Ureter (tissue), 1 donor: ENCODE measurements around the gene KLHL29. TPM values are rescaled to one million over a fixed set of nuclear protein-coding genes. Genes with fewer than 3 reads are reported as not detected.

Experiments
- DNase-seq: peaks from one replicate; pipeline ENCODE4 v3.0.0-alpha.2; 2020; ENCODE audit warnings: low spot score
- total RNA-seq: library from RNA; stranded (reverse); gene quantifications from one replicate; pipeline ENCODE4 v1.2.4, GENCODE V29; 2023
- donor health status: DM: yes; HTN: yes; CAD: no.

The KLHL29 gene
- total RNA-seq, 1 donor from 2014 or later, result 16.8 TPM

DNA sequence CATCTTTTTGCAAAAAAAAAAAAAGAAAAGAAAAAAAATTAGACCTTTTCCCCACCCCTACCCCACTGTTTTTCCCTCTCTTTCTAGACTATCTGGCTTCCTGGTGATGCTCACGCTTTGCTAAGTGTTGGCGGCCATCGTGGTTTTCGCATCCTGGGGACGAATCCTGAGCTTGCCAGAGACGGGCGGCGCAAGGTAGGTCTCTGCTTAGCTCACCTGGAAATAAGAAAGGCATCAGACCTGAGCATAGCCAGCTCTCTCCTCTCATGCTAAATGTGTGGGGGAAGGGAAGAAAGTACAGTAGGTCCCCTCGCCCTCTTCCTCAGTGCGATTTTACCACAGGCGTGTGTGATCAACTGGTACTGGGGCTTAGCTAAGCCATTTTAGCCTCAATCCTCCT is 90.5 kb downstream of the KLHL29 start:
- no peak for DNase-seq

DNA sequence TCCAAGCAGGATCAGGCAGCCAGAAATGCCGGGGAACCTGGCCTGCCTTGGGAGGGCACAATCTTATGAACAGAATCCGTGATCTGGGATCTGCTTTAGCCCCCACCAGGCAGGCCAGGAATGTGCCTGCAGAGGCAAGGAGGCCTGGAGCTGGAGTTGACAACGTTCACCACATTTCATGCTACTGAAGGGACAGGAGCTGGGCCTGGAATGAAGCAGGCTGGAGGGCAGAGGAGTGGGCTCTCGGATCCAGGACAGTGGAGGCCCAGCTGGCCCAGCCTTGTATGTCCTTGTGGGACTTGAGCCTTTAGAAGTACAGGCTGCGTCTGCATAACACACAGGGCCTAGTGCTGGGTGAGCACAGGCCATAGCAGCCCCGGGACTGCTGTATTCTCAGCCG is 91.8 kb downstream of the KLHL29 start:
- no peak for DNase-seq

DNA sequence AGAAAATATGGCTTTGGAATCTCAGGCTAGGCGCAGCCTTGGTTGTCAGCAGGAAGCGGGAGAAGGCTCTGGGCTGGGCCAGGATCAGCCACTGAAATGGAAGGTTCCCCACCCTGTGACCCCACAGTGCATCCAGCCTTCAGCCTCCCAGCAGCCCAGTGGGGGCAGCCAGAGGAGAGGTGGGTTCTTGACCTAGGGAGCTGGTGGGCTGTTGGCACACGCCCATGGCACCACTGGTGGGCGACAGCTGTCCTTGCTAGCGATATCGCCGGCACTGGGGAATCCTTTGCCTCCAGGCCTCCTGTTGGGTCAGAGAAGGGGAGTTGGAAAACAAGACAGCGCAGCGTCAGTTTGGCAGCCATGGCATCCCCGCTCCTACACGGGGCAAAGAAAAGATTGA is 92.4 kb downstream of the KLHL29 start:
- no peak for DNase-seq

DNA sequence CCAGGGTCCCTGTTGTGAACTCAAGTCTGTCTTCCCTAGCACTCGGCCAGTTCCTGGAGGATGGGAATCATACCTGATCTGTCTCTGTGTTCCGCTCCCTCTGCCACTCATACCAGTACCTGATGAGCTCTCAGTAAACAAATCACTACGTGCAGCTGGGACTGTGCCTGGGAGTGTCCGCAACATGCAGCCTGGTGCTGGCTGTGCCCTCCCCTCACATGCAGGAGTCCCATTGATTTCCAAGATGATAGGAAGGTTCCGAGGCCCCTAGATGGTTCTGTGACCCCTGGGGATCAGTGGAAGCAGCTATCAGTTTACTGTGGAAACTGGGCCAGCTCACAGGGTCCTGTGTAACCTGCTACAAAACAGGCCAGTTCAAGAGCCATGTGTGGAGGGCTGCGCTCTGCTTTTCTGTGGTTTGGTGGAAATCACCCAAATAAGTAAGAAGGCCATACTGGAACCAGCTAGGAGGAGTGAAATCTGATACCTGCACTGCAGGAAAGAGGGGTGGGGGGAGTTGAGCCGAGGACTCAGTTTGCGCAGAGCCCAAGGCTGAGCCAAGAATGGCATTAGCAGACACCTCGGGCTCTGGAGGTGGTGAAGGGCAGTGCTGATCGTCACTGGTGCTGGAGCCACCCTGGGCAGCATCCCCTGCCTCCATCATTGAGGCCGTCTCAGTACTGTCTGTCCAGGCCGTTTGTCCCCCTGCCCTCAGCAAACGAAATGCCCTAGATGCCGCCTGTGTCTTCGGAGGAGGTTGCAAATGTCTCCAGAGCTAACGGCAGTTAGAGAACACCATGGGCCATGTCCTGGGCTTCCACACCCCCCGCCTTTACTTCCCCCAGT is 93.3 kb downstream of the KLHL29 start:
- DNase-seq, result no peak

DNA sequence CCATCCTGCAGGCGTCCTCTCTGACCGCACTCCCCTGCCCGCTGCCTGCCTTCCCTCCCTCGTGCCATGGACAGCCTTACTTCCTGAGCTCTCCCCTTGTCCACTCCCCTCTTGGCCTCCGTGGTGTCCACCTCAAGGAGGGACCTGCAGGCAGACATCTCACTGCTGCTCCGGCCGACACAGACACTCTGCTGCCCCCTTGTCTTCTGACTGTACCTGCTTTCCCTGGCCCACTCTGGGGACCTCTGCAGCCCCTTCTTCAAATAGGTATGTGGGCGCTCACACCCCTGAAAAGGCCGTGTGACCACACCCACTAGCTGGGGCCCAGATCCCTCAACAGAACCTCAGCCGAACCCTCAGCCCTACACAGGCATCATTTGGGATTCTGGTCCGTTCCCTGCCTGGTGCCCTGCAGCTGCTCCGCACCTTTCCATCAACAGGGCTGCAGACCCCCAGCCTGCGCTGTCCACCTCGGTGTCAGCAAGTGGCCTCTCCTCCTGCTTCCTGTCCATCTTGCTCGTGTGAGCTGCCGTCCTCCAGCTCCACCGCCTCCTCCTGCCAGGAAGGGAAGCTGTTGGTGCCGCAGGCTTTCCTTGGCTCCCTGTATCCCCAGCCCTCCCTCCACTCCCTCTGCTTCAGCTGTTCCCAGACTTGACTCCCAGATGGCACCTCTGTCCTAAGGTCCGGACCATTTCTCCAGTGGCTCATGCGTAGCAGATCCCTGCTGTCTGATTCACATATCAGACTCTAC is 94.1 kb downstream of the KLHL29 start:
- no peak for DNase-seq

DNA sequence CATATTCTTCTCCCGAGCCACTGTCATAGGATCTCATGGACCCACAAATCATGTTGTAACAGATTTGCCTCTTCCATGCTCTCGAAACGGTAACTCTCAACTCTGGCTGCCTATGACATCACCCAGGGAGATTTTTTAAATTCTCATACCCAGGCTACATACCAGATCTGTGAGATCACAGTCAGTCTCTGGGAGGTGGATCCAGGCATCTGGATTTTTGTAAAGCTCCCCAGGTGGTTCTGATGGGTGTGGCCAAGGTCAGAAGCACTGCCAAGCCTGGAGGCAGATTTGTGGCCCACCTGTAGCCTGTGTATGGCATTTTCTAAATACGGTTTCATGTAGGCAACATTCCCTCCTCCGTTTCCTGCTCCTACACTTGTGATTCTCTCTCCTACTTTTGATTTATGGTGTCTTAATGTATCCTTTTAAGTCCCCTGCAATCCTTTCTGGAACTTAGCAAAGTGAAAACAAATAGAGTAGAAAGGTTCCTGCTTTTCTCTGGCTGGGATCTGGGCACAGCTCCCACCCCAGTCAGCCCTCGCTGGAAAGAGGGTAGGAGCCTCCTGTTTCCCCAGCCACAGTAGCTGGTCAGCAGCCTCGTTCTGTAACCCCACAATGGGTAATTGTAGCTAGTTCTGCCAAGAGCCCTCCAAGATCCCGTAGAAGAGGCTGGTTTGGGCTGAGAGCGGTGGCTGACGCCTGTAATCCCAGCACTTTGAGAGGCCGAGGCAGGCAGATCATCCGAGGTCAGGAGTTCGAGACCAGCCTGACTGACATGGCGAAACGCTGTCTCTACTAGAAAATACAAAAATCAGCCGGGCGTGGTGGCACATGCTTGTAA is 96.2 kb downstream of the KLHL29 start:
- DNase-seq, result no peak

DNA sequence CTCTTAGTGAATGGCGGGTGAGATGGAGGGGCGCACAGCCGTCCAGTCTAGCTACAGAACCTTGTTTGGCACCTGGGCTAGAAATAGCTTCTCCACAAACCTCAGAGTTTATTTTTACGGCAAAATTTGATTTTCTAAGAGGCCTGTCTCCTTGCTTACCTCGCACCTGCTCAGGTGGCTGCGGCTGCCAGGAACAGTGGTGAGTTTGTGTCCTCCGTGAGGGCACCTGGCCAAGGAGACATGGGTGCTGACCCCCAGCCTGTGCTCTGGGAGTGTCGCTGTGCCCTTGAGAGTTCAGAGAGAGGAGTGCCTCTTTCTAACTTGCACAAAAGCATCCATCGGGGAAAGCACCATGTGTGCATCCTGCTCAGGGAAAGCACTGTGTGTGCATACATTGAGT is 97.2 kb downstream of the KLHL29 start:
- DNase-seq, result no peak

DNA sequence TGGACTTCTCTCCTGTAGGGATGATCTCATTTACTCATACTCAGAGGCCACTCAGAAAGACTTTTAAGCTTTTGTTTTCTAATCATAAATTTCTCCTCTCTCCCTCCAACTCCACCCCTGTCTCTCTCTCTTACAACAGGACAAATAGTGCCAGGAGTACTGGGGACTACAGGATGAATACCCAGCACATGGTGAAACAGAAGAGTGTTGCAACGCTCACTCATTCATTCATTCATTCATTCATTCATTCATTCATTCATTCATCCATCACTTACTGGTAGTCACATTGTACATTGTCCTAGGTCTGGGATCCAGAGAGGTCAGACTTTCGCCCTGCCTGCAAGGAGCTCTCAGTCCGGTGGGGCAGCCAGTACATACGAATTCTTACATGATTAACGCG is 97.6 kb downstream of the KLHL29 start:
- no peak for DNase-seq

DNA sequence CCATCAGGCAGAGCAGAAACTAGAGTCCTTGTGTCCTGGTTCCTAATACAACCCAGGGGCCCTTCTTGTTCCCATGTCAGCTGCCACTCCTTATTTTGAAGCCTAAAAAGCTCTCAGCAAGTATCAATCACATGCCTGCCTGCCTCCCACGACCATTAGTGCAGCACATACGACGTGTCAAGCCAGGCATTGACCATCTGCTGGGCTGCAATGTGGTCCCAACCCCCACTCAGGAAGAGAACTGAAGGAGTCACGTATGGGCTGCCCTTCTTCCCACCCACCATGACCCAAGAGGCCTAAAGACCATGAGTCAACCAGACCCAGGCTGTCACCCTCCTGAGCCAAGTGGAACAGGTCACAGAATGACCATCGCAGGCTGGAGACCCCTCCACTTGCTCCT is 98.8 kb downstream of the KLHL29 start:
- no peak for DNase-seq

DNA sequence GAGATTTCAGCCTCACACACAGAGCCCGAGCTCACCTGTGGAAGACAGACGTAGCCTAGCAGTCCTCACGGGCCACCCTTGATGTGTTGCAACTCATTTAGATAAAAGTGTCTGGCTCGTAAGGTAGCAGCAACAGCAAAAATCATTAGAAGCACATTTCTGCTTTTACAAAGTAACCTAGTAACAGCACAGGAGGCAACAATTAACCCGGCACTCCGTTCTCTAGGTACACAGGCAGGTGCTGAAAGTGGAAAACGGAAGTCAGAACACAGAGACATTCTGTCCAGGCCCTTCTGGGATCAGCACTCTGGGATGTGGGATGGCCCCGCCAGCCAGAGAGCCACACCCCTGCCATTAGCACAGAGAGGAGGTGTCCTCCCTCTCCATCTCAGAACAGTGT is 99.3 kb downstream of the KLHL29 start:
- DNase-seq, result no peak

DNA sequence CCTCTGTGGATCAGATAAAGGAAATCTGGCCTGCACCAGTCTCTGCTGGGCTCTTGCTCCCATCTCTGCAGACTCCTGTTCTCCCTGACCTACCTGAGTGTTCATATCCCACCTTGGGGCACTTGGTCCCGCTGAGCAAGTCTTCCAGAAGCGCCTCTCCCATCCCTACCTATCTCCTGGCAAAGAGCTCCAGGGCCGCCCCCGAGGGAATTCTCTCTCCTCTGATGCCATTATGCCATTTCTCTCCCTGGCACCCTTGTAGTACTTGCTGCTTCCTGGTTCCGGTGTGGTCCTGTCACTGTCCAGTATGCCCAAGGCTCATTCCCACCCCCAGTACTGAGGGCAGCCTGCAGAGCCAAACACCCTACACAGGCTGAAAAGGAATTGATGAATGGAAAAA is 99.8 kb downstream of the KLHL29 start:
- DNase-seq, result no peak

DNA sequence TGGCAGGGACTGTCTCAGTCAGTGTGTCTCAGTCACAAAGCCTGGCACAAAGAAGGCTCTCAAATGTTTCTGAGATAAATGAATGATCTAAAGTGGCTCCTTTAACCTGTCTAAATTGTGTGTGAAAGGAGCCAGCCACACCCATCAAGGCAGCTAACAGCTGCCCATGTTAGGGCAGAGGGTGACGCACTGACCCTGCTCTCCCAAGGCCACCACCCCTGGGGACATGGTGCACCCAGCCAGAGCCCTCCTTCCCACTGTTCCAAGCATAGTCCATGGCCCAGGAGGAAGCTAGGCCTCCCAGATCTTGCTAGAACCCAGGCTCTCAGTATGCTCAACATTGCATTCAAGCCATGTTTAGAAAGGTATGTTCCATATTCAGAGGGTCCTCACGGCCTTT is 100.3 kb downstream of the KLHL29 start:
- no peak for DNase-seq

DNA sequence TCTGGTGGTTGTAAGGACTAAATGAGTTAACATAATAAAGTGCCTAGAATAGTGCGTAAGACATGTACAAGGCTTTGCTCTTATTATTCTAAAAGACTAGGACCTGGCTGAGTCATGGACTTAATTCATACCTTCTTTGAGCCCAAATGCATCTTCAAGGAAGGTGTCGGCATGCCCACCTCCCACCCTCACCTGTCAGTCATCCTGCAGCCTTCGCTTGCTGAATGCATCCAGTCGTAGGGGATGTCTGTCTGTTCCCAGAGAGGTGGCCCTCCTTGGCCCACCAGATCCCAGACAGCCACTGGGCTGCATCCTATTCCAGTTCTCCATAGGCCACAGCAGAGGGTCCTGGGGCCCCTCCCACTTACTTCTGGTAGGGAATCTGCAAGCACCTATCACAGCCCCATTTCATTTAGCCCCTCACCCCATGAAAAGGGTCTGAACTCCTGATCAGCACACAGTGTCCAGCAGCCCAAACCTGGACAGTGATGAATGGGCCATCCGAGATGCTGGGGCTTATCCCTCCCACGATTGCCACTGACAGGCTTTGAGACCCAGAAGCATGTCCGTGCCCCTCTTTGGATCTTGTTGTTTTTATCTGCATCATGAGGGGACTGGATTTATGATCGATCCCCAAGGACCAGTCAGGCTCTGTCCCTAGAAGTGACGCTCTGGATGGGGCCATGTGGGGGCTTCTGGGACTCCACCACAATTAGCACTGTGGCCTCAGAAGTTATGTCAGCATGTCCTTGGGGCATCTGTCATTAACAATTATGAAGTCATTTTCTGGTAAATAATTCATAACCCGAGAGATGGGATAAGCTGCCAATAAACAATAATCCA is 101.1 kb downstream of the KLHL29 start:
- DNase-seq, result no peak

DNA sequence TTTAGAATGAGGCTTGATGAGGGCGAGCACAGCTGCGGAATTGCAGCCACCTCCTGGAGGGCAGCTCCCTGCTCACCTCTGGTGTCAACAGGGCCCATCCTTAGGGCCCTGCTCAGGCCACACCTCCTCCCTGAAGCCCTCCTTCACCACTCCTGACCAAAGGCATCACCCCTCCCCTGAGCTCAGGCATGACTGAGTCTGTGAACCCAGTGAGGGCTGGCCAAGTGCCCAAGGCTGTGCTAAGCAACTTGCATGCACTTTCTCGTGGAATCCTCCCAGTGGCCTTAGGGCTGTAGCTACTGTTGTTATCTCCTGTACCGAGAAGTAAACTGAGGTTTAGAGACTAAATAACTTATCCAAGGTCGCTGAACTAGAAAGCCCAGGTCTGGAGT is 101.7 kb downstream of the KLHL29 start:
- no peak for DNase-seq

DNA sequence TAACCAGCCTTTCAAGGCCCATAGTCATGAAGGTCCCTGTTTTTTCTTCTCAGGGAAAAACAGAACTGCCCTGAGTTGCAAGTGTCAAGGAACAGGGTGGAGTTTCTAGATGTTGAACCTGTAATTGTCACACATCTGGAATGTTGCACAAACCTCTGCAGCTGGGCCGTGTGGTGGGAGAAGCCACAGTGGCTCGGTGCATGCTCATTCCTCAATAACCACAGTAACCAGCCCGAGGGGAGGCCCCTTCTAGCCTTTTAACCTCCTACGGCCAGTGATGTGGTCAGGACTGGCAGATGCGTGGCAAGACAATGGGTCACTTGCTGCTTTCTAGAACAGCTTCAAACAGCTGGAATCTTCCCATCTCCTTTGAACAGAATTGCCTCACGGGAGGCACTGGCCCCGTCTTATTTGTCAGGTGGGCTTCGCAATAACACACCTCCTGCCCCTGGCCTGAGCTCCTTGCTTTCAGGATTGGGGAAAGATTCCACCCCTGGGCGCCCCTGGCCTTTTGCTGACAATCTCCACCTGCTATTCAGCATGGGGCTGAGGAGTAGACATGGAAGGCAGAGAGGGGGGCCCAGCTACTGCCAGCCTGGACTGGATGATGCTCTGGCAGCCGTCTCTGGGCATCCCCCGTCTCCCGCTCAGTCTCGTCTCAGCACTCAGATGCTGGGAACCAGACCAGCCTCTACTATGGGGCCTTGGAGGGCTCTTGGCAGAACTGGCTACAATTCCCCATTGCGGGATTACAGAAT is 102.9 kb downstream of the KLHL29 start:
- DNase-seq, result no peak

DNA sequence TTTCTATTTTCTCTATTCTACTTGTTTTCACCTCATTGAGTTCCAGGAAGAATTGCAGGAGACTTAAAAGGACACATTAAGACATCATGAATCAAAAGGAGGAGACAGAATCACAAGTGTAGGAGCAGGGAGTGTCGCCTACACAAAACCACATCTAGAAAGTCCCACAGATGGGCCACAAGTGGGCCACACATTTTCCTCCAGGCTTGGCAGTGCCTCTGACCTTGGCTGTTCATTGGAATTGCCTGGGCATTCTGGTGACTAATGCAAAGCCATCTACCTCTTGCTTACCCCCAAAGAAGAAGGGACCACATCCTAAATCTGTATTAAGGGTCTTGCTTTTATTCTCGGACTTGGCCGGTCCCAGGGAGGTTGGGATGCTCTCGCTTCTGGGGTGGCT is 103.6 kb downstream of the KLHL29 start:
- no peak for DNase-seq

DNA sequence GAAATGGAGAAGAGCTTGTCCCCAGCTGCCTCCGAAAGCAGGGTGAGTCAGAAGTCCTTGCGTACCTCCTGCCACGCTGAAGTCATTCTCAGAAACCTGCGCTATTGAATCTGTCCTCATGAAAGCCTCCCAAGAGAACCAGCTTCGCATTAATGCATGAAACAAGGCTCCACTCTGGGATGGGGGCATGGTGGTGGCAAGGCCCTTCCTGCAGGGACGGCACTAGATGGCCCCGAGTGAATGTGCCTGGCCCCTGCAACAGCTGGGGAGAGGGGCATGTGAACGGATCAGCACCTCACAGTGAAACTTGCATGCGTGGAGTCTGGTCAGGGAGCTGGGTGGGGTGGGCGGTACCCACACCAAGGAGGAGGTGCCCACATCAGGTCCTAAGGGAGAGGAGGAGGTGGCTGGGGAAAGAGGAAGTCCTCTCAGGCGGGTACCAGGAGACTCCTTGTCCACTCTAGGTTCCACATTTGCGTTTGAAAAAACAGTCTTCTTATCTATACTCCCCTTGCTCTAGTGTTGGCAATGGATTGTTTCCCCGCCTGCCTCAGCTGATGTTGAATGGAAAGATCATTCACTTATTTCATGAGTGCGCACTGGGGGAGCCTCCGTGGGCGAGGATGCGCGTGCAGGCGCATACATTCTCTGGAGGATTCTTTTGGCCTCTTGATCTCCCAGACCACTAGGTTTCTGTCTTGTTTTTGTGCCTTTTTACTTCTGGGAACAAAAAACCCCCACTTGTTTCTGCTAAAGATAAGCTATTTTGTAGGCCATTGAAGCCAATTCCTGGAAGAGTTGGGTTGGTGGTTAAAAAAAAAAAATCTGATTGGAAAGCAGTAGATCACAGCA is 104.7 kb downstream of the KLHL29 start:
- DNase-seq, result no peak

DNA sequence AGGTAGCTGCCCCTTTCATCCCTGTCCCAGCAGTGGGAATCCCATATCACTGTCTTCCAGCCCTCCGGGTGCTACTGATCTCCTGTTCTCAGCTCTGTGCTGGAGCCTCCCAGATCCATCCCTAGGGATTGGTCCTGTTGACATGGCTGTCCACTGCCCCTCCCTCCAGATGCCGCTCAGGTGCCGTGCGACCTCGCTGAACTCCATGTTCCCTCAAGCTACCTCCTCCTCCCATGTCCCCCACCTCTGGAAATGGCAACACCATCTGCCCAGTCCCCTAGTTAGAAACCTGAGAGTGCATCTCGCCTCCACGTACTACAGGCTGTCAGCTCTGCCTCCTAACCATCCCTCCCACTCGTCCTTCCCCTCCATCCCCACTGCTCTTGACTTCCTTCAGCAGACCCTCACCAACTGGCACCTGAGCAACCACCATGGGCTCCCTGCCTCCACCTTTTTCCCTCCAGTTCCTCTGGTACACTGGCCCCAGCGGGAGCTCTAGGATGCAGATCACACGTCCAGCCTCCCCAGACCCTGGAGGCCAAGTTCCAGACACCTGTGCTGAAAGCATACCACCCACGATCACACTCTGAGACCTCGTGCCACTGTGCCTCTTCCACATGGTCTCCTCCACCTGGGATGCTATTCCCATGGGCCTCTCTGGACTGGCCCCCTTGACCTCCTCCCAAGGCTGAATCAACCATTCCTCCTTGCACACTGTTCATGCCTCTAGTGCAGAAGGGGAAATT is 106.8 kb downstream of the KLHL29 start:
- no peak for DNase-seq

DNA sequence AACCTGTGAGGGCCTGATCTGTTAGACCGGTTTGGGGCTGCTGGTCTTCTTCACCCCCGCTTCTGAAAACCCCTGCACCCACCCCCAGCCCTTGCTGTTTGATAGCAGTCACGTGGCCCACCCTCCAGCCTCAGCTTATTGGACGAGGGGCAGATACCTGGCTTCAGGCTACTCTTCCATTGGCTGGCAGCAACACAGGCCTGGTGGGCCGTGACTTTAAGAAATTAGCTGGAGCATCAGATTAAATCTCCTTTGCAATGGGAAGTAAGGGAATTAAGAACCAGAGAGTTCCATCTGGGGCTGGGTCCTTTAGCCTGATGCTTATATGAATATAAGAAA is 107.3 kb downstream of the KLHL29 start:
- no peak for DNase-seq
